Activated CD8-positive, alpha-beta T cell treated with anti-CD3 and anti-CD28 coated beads for 36 hours (primary cell): ENCODE data around the gene KHDC4. TPM values are rescaled to one million over a fixed set of nuclear protein-coding genes. Genes with fewer than 3 reads are reported as not detected.

ENCODE experiments used
- ATAC-seq: fragments of 200-7000 bp; cut with Tn5 transposase; one replicate; pipeline ENCODE4 v1.10.0; 2021; ENCODE audit warnings: mild to moderate bottlenecking, moderate library complexity
- CTCF ChIA-PET: fragments of 350-600 bp; sonication (Branson Sonifier 250); formaldehyde crosslinking; loops from one replicate; lab custom pipeline; 2021; ENCODE audit warnings: antibody characterized with exemption; lab: Charles Lee
- POLR2A ChIA-PET: fragments of 350-600 bp; sonication (Branson Sonifier 250); formaldehyde crosslinking; loops from one replicate; lab custom pipeline; 2021; ENCODE audit warnings: antibody characterized with exemption; lab: Charles Lee
- DNase-seq: peaks from one replicate; pipeline ENCODE4 v3.0.0-alpha.2; 2020
- H3K27ac Mint-ChIP-seq: one replicate; pipeline ENCODE4 v1.8.0; 2021; ENCODE audit warnings: mild to moderate bottlenecking, mixed read lengths
- H3K27me3 Mint-ChIP-seq: one replicate; pipeline ENCODE4 v1.8.0; 2021; ENCODE audit warnings: mixed read lengths
- H3K36me3 Mint-ChIP-seq: one replicate; pipeline ENCODE4 v1.8.0; 2021; ENCODE audit warnings: low read depth, mixed read lengths
- H3K4me1 Mint-ChIP-seq: one replicate; pipeline ENCODE4 v1.8.0; 2021; ENCODE audit warnings: low read depth, mixed read lengths
- H3K4me3 Mint-ChIP-seq: one replicate; pipeline ENCODE4 v1.8.0; 2021; ENCODE audit warnings: mild to moderate bottlenecking, moderate library complexity, mixed read lengths
- H3K9me3 Mint-ChIP-seq: one replicate; pipeline ENCODE4 v1.8.0; 2021; ENCODE audit warnings: mixed read lengths
- intact Hi-C: fragments of 100-400 bp; cut with micrococcal nuclease; formaldehyde crosslinking; loops from one replicate; pipeline ENCODE4 v1.10.0; 2022
- total RNA-seq, 2 experiments: library from RNA; stranded (reverse); gene quantifications; one replicate each; pipeline ENCODE4 v1.2.3, GENCODE V29; 2021
- TF ChIP-seq, protein P1 (sequence below): fragments of 200-600 bp; IDR thresholded peaks from one replicate; pipeline ENCODE4 v1.8.0; 2022; ENCODE audit warnings: antibody characterized with exemption, mild to moderate bottlenecking

KHDC4 gene
- total RNA-seq, 2 experiments from 2014 or later: 68.1 to 71.3 TPM

DNA sequence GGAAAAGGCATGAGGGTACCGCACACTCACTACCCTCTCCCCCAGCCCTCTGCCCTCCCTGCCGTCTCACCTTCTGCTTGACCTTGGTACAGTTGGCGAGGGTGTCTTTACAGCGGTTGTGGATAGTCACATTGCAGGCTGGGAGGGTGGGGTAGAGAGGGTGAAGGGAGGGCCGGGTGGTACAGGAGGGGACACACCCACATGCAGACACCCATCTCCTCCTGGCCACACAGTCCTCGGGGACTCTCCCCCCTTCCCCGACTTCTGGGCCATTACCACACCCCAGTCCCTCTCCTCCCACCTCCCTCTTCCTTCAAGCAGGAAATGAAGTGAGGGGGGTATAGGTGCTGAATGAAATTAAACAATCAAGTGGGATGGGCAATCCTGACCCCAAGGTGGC lies 32.5 kb upstream of the KHDC4 start:
- Mint-ChIP-seq H3K4me1 (peaks cover 59% of the 10 kb centered on the region), H3K36me3 (peaks cover 73% of the 10 kb centered on the region), H3K9me3 (no peaks in the 10 kb centered on the region), H3K27ac (peak overlapping the region; percentile 88), H3K4me3 (no peak overlapping the region), H3K27me3 (no peaks in the 10 kb centered on the region)
- DNase-seq (no peak), ATAC-seq (peak; percentile 25)
- TF ChIP-seq, protein P1, sequence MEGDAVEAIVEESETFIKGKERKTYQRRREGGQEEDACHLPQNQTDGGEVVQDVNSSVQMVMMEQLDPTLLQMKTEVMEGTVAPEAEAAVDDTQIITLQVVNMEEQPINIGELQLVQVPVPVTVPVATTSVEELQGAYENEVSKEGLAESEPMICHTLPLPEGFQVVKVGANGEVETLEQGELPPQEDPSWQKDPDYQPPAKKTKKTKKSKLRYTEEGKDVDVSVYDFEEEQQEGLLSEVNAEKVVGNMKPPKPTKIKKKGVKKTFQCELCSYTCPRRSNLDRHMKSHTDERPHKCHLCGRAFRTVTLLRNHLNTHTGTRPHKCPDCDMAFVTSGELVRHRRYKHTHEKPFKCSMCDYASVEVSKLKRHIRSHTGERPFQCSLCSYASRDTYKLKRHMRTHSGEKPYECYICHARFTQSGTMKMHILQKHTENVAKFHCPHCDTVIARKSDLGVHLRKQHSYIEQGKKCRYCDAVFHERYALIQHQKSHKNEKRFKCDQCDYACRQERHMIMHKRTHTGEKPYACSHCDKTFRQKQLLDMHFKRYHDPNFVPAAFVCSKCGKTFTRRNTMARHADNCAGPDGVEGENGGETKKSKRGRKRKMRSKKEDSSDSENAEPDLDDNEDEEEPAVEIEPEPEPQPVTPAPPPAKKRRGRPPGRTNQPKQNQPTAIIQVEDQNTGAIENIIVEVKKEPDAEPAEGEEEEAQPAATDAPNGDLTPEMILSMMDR: no peak
- ChIA-PET POLR2A (interaction anchor here (0.9 to 8.2 kb wide), 8 partner anchors 9 to 315 kb away, joined by 3 to 49 read pairs (median 7); partner anchors contain the start of genes ARHGEF2, KHDC4 and RXFP4), CTCF (interaction anchor here (0.6 to 4.5 kb wide), 8 partner anchors 10 to 376 kb away, joined by 3 to 30 read pairs (median 4); partner anchors contain the start of genes ARHGEF2 and KHDC4)
- intact Hi-C loops: no loop called here

DNA sequence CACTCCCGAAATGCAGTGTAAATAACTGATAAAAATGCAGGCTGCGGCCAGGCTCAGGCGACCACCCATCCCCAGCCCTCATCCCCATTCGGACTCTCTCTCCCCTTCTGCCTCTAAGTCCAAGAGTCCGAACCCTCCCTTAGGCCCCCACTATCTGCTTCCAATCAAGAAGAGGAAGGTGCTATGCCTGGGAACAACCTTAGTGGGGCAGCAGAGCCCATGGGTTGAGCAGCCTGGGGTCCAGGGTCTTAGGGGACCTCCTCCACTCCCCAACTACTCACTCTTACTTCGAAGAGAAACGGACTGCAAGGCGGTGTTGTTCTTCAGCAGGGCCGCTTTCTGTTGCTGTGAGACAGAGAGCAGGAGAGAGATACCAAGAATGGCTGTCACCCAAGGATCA lies 31.9 kb upstream of the KHDC4 start:
- Mint-ChIP-seq H3K36me3 (peaks cover 77% of the 10 kb centered on the region), H3K4me1 (peaks cover 54% of the 10 kb centered on the region), H3K27me3 (no peaks in the 10 kb centered on the region), H3K9me3 (no peaks in the 10 kb centered on the region), H3K4me3 (no peak overlapping the region), H3K27ac (peak overlapping the region; percentile 88)
- DNase-seq (no peak), ATAC-seq (no peak)
- ChIA-PET CTCF (interaction anchor here (0.6 to 4.5 kb wide), 3 partner anchors 23 to 377 kb away, joined by 3 to 30 read pairs (median 5); partner anchors contain the start of gene KHDC4), POLR2A (interaction anchor here (0.6 to 8.2 kb wide), 7 partner anchors 10 to 316 kb away, joined by 3 to 49 read pairs (median 6); partner anchors contain the start of genes ARHGEF2 and KHDC4)
- intact Hi-C loops: no loop called here
- TF ChIP-seq, protein P1: no peak

DNA sequence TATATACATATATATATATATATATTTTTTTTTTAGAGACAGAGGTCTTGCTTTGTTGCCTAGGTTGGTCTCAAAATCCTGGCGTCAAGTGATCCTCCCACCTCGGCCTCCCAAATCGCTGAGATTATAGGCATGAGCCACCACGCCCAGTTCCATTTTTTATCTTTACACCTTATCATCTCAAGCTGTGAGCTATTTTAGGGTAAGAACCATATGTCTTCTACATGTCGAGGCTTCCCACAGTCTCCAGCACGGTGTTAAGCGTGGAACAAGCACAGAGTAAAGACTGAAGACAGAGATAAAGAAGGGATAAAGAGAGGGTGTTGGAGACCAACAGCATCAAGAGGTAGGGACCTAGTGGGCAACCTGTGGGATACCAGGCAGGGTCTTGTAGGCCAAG lies 30.0 kb upstream of the KHDC4 start:
- H3K4me1 Mint-ChIP-seq: peaks cover 37% of the 10 kb centered on the region
- no peak for ATAC-seq
- peaks cover 76% of the 10 kb centered on the region for H3K36me3 Mint-ChIP-seq
- intact Hi-C loops: no loop called here
- no peaks in the 10 kb centered on the region for H3K9me3 Mint-ChIP-seq
- peak overlapping the region; percentile 61 for H3K27ac Mint-ChIP-seq
- POLR2A ChIA-PET: interaction anchor here (1.8 to 4.3 kb wide), 2 partner anchors 10 to 26 kb away, joined by 5 to 16 read pairs; no protein-coding TSS in a partner anchor
- CTCF ChIA-PET: no interaction called here
- no peak overlapping the region for H3K4me3 Mint-ChIP-seq
- DNase-seq: no peak
- TF ChIP-seq, protein P1: no peak
- H3K27me3 Mint-ChIP-seq: no peaks in the 10 kb centered on the region

DNA sequence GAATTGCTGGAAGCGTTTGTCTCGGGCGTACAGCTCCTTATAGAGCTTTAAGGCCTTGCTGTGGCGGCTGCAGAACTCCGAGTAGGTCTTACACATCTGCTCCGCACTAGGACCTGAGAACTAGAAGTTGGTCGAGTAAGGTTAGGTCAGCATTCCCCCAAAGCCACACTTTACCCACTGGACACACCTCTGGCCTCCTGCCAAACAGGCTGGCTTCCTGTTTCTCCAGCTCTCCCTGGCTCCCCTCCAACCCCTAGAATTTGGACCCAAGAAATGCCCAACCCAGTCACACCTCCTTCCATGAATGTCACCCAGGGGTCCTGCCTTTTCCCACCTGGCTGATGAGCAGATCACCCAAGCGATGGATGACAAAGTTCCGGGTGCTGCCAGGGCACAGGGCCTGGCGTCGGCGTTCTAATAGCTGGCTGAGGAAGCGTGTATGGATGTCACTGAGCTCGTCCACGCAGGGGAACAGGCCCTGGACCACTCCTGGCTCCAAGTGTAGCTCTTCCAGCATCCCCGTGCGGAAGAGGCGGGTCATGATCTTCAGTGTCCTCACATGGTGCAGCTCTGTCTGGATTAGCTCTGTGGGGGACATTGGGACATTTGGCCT lies 28.5 kb upstream of the KHDC4 start:
- TF ChIP-seq, protein P1: no peak
- Mint-ChIP-seq H3K36me3 (peaks cover 68% of the 10 kb centered on the region), H3K4me3 (no peak overlapping the region), H3K27me3 (no peaks in the 10 kb centered on the region), H3K4me1 (peaks cover 22% of the 10 kb centered on the region), H3K27ac (peak overlapping the region; percentile 70), H3K9me3 (no peaks in the 10 kb centered on the region)
- ATAC-seq (no peak), DNase-seq (no peak)
- intact Hi-C loops: no loop called here
- ChIA-PET CTCF (interaction anchor here (1.0 to 2.0 kb wide), 3 partner anchors 18 to 130 kb away, joined by 3 to 7 read pairs (median 4); no protein-coding TSS in a partner anchor), POLR2A (interaction anchor here (0.9 to 4.3 kb wide), 4 partner anchors 11 to 24 kb away, joined by 3 to 16 read pairs (median 5); no protein-coding TSS in a partner anchor)

DNA sequence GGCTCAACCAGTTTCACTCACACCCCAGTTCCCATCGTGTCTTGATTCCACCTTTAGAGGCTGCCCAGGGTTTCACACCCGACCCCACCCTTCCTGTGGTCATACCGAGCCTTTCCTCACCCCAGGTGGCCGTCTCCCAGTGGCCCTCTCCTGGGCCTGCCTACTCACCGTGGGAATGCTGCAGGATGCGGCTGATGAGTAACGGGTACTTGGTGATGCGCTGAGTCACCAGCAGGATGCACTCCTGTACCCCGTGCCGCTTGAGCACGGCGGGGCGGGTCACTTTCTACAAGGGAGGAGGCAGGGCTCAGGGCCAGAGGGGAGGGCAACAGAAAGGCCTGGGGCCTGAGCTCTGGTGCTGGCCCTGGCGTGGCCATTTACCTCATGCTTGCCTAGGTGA lies 27.7 kb upstream of the KHDC4 start:
- no peaks in the 10 kb centered on the region for H3K9me3 Mint-ChIP-seq
- H3K4me3 Mint-ChIP-seq: no peak overlapping the region
- TF ChIP-seq, protein P1: no peak
- ChIA-PET POLR2A (interaction anchor here (1.4 to 4.3 kb wide), 2 partner anchors 12 to 16 kb away, joined by 5 to 16 read pairs; no protein-coding TSS in a partner anchor), CTCF (interaction anchor here (0.6 to 2.0 kb wide), 2 partner anchors 17 to 24 kb away, joined by 3 to 4 read pairs; no protein-coding TSS in a partner anchor)
- H3K36me3 Mint-ChIP-seq: peaks cover 70% of the 10 kb centered on the region
- no peaks in the 10 kb centered on the region for H3K27me3 Mint-ChIP-seq
- DNase-seq (no peak), ATAC-seq (peak; percentile 50)
- peaks cover 14% of the 10 kb centered on the region for H3K4me1 Mint-ChIP-seq
- intact Hi-C loops: no loop called here
- H3K27ac Mint-ChIP-seq: peak overlapping the region; percentile 70
